Measurements from ENCODE around the gene GALNT9.

DNA sequence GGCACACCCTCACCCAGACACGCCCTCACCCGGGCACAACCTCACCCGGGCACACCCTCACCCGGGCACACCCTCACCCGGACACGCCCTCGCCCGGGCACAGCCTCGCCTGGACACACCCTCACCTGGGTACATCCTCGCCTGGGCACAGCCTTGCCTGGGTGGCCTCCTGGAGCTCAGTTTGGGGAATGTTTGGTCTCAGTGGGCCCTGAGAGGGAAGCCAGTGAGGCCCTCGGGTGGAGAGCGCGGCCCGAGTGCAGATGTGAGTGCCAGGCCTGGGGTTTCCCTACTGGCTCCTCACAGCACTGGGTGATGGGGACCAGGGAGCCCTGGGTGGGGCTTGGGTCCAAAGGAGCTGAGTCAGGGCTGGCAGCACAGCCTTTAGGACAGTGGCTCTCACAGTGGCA is 23.8 kb downstream of the GALNT9 start:
- no peak for TF ChIP-seq CTCF (IDR thresholded peaks at IDR 0.05)
- TF ChIP-seq POLR2AphosphoS5 (IDR thresholded peaks at IDR 0.05) = no peak
- no peak for TF ChIP-seq POLR2A (IDR thresholded peaks at IDR 0.05)
- no peak for TF ChIP-seq EP300 (IDR thresholded peaks at IDR 0.05)
